SK-MEL-5 (cell line): ENCODE results near the gene NBEA. TPM values are rescaled to one million over a fixed set of nuclear protein-coding genes. Genes with fewer than 3 reads are reported as not detected.
A peak's percentile ranks its signal among the peaks of the same experiment; 100 is the strongest.

Source experiments
- DNase-seq: peaks from one replicate; pipeline ENCODE4 v3.0.0-alpha.2; 2016; ENCODE audit warnings: low read depth, low spot score
- in situ Hi-C: cut with HindIII; loops from 2 replicates; pipeline ENCODE4 v1.10.0; 2016; ENCODE audit warnings: low sequenced_read_pairs, high pct_unique_total_duplicates, low pct_unique_long_range_greater_than_20kb
- total RNA-seq: library from RNA; depleted of rRNA; stranded (reverse); fragments of >200 nt; shearing (Covaris generic); gene quantifications from 2 replicates; pipeline ENCODE4 v1.2.3, GENCODE V29; 2014

Gene NBEA
- total RNA-seq, 1 experiment from 2014 or later: 7.8 TPM

DNA sequence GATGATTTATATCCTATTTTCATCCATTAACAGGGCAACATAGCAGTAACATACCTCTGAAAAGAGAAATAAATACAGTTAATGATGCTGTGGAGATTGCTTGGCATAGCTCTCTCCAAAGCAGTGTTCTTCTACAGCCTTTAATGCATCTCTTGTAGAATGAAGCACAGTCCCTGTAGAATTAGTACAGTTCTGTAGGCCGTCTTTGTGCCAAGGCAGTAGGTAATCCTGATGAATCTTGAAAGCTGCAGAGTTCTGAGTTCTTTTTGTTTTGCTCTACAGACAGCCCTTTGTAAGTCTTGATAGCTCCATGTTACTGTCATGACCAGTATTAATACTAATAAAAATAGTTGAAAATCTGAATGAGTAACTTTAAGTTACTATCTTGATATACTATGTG lies 350.3 kb downstream of the NBEA start:
- in situ Hi-C loops: no loop called here
- DNase-seq: peak; percentile 64

DNA sequence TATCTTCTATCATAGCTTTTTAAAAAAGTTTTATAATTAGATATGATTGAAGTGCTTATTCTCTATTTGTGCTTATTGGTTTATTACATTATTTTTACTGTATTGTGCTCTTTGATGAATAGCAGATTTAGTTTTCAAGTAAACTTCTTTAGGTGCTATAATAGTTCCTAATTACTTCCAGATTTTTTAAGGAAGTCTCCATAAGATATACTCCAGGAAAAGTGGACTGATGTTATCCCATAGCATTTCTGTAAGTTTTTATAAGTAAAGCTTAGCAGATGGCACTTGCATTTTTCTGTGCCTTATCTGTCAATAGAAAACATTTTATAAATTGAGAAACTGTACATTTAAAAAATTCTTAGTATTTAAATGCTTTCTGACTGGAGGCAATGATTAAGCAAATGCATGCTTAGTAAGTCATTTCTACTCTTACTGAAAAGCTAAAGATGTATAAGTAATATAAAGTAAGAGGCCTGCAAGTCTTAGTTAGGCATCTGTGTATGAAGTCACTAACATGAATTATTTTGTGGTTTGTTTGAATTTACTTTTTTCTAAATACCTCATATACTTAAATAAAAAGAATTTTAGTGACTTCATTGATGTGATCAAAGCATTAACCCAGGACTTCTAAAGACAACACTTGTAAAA lies 351.6 kb downstream of the NBEA start:
- no peak for DNase-seq
- in situ Hi-C loops: no loop called here

DNA sequence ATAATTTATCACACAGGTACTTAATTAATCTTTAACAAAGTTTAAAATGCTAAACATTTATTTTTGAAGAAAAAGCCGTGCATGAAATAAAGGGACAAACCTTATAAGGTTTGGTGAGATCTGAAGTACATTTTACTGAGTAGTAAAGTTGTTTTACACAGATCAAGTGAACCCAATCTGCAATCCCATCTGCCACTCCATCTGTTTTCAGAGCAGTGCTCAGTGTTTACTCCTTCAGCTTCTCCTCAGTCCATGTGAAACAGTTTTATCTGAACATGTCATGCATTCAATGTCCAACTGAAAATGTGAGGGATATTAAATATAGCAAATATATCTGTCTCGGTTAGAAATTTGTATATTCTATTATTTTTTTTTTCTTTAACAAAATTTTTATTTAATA lies 367.6 kb downstream of the NBEA start:
- DNase-seq: no peak
- in situ Hi-C loops: no loop called here

DNA sequence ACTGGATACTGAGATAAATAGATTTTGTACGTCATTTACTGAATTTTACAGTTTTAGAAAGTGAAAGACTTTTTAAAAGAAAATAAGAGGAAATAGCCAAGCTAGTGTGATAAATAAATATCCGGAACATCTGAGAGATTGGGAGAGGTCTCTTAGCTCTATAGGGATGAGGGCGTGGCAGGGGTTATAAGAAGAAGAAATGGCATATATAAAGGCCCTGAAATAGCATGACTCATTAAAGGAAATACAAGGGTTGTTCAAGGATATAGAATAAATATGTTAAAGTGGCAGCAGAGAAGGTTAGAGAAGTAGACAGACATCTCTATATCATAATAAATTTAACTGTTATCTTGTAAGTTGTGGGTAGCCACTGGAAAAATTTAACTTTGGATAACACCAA lies 390.1 kb downstream of the NBEA start:
- DNase-seq: no peak
- in situ Hi-C loops: no loop called here

DNA sequence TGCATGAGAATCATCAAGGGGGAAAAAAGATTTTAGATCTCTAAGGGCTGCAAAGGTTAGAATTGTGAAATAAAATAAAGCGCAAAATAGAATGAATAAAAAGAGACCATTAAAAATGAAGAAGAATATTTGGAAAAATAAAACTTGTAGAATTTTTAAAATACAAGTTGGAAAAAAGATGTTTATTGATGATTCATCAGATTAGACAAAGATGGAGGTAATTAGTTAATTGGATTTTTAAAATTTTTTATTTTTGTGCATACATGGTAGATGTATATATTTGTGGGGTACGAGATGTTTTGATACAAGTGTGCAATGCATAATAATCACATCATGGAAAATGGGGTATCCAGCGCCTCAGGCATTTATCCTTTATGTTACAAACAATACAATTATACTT lies 391.1 kb downstream of the NBEA start:
- DNase-seq: no peak
- in situ Hi-C loops: no loop called here

DNA sequence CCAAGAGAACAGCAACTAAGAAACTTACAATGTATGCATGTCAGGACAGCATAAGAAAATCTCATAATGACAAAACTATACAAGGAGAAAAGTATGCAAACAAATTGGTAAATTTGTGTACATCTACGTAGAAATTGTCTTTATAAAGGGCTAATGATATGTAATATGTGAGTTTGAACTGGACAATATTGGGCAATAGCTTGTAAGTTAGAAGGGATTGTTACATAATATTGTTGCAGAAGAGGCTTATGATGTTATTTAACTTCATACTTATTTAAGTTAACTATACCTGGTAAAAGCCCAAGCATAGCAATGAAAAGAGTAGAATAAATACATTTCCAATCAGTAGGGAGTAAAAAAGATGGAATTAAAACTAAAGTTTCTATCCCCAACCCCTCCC lies 400.4 kb downstream of the NBEA start:
- in situ Hi-C loops: no loop called here
- no peak for DNase-seq

DNA sequence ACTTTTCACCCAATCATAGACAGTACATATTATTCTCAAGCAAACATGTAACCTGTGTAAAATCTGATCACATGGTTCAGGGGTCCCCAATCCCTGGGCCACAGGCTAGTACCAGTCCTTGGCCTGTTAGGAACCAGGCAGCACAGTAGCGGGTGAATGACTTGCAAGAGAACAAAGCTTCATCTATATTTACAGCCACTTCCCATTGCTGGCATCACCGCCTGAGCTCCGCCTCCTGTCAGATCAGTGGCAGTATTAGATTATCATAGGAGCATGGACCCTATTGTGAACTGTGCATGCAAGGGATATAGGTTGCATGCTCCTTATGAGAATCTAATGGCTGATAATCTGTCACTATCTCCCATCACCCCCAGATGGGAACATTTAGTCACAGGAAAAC lies 401.3 kb downstream of the NBEA start:
- no peak for DNase-seq
- in situ Hi-C loops: no loop called here

DNA sequence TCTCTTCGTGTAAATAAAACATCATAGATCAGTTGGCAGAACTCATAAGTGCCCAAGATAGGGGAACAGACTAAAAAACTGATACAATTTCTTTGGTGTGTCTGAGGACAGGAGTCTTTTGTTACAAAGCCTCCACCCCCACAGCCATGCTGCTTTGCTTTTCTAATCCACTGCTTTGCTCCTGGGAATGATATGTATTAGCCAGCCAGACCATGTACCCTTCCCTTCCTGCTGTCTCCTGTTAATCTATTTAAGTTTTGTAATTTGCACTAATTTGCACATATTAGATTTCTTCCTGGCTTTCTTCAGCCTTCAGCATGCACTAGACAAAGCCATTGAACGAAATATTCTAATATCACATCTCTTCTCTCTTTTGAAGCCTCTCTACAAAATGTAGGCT lies 403.9 kb downstream of the NBEA start:
- in situ Hi-C loops: no loop called here
- DNase-seq: peak; percentile 14

DNA sequence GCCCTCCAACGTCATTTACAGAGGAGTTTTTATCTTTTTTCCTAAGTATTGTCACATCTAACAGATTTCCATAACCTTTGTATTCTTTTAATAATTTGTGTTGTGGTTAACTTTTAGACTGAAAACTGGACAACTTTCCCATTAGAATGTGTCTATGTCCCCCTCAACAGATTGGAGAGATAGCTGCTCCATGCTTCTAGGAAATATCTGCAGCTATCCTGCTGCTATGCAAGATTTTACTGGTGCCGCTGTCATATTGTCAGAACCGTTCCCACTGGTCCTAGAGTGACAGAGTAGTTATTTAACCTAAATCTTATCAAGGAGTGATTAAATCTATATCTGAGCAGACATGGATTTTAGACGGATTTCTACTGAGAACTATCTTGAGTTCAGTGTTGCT lies 404.4 kb downstream of the NBEA start:
- DNase-seq: no peak
- in situ Hi-C loops: no loop called here

DNA sequence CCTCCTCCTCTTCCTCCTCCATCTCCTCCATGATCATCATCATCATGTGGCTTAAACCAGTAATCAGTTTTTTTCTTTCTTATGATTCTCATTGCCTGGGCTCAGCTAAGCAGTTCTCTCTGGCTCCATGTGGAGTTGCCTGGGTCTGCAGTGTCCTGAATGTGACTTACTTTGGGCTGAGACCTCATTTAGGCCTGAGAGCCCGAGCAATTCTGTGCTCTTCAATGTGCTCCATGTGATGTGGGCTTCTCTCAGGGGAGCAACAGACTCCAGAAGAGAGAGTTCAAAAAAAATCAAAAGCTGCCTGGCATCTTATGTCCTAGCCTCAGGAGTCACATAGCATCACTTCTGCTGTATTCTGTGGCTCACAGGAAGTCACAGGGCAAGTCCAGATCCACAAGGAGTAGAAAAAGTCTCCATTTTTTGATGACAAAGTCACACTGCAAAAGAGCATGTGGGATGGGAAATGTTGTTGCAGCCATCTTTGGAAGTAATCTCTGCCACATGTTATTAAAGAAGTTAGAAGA lies 405.7 kb downstream of the NBEA start:
- in situ Hi-C loops: no loop called here
- peak; percentile 54 for DNase-seq

DNA sequence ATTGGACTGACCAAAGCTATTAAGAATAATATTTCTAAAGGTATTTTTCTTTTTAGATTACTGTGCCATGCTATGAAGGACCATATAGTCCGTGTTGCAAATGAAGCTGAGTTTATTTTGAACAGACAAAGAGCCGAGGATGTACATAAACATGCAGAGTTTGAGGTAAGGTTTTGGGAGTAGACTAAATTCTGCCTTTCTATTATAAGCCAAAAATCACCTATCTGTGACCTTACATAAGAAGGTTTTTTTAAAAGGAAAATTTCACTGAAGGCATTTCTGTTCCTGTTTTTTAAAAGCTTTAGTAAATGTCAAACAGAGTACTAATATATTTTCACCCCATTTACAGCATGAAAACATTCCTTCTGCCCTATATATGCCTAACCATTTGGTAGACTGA lies 407.0 kb downstream of the NBEA start:
- DNase-seq: peak; percentile 26
- in situ Hi-C loops: no loop called here

DNA sequence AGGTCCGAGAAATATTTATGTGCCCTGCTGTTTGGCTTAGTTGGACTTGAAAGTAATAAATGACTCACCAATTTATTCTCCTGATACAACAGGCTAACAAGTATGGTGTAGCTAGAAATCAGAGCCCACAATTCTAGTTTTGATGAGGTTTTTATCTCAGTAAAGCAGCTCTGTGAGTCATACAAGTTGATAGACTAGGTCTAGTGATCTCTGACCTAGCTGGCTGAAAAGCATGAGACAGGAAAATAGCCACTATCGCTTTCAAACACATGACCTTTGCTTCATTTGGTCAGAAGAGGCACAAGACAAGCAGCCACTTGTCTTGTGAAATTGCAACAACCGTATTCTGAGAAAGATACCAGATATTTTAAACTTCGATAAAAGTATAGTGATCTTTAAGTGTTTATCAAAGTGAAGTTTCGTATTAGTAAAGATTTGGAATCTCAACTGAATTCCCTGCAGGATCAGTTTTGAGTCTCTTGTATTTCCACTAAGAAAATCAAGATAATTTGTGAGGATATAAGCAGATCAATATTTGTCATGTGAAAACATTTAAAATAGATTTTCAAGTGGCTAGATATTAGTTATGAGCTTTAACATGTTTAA lies 407.7 kb downstream of the NBEA start:
- in situ Hi-C loops: no loop called here
- DNase-seq: peak; percentile 98

DNA sequence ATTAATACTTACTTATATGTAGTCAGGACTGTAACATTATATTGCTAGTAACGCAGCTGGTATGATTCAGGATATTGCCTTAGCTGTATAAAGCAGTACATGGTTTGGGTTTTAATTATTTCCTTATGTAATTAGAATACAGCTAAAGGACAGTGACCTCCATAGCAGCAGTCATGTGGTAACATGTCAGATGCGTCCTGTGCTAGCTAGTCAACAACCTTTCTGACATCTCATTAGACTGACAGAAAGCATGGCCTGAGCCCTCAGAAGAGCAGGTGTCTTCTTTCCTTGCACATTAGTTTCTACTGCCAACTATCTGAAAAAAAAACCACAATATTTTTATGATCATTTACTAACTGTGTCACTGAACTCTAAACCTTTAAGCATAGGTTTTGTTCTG lies 412.2 kb downstream of the NBEA start:
- in situ Hi-C loops: no loop called here
- no peak for DNase-seq

DNA sequence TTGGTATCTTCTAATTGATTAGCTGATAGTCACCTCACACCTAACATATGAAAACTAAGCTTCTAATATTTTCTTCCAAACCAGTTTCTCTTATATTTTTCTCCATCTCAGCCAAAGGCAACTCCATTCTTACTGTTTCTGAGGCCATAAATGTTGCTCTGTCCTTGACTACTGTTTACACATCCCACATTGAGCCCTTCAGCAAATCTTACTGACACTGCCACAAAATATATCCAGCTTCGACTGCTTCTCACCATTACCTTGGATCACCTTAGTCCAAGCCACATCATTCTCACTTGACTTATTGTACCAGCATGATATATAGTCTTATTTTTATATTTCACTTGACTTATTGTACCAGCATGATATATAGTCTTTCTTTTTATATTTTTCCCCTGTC lies 412.8 kb downstream of the NBEA start:
- in situ Hi-C loops: no loop called here

DNA sequence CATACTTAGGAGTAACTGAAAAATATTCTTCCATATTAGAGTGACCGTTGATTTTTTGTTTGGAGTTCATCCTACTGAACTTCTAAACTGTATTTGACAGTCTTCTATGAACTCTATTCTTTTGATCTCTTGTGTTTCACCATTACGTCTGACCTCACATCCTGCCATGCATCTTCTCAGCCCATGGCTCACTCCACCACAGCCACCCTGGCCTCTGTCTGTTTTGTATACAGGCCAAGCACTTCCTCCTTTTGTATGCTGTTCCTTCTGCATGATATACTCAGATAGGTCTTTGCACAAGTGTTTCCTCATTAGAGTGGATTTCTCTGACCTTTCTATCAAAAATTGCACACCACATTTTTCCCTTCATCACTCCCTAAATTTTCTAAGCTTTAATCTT lies 414.5 kb downstream of the NBEA start:
- in situ Hi-C loops: no loop called here
- no peak for DNase-seq

More for the DNA sequence above, 412.8 kb downstream of the NBEA start:
- no peak for DNase-seq

DNA sequence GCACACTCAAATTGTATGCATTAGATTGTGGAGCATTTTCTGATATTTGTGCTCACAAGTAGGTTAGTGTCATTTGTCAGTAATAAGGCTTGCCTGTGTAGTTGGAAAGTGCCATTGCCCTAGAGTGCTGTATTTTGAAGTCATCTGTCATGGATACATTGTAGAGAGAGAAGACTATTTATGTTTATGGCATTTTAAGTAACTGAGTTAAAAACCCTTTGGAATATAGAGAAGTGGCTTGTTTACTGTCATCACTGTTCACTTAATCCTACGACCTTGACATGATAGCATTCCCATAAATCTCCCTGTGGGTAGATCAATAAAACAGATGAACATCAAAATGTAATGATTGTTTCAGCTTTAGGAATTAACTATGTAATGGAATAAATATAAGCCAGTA lies 423.8 kb downstream of the NBEA start:
- no peak for DNase-seq
- in situ Hi-C loops: no loop called here

DNA sequence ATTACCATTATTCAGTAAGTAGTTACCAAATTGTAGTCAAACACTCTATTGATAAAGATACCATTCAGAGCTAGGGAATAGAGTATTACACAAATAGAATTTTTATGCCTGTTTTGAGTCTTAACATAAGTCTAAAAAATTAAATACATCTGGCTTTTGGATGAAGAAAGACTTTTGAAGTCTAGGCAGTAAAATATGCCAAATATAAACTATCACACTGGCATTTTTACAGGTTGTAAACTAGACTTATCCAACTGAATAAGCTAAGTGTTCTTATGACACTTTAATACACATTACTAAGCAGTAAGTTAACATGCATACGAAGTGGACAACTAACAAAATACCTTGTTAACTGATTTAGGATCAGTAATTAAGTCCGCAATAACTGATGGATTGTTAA lies 425.5 kb downstream of the NBEA start:
- no peak for DNase-seq
- in situ Hi-C loops: no loop called here

DNA sequence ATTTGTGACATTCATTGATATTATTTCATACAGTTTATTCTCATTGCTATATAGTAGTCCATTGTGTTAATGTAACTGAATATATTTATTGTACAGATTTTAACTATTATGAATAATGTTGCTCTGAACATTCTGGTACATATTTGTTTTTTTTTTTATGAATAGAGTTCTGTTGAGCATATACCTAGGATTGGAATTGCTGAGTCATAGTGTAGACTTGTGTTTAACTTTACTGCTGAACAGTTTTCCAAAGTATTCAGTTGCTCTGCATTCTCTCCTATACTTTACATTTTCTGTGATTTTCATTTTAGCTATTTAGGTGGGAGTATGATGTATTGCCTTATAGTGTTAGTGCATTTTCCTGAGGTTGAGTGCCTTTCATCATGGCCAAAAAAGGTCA lies 436.9 kb downstream of the NBEA start:
- DNase-seq: no peak
- in situ Hi-C loops: no loop called here

DNA sequence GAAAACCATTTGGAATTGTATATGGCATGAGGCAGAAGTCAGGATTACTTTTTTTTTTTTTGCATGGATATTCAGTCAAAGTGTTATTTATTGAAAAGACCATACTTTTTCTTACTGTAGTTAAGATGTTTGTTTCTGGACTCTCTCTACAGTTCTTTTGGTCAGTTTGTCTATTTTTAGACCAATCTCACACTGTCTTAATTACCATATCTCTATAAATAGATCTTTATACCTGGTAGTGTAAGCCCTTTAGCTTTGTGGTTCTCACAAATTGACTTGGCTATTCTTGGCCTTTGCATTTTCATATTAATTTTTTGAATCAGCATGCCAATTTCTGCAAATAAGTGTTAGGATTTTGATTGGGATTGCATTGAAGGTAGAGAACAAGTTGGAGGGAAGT lies 437.6 kb downstream of the NBEA start:
- no peak for DNase-seq
- in situ Hi-C loops: no loop called here
